Jurkat, Clone E6-1 (cell line): Measurements from ENCODE around the gene PHACTR2.

Source experiments
- DNase-seq: peaks from one replicate; pipeline ENCODE4 v3.0.0-alpha.2; 2011; ENCODE audit warnings: low read depth, low spot score
- H3K4me3 ChIP-seq: 2 replicates; pipeline ENCODE4 v1.5.1; 2011; ENCODE audit warnings: mild to moderate bottlenecking, low read length, control low read depth, moderate library complexity

The PHACTR2 gene

GRCh38 chr6:143673669-143674068, 4.1 kb upstream of the PHACTR2 start:
- H3K4me3 ChIP-seq = no peak overlapping the region
- DNase-seq = no peak

GRCh38 chr6:143674483-143675381, 3.0 kb upstream of the PHACTR2 start:
- H3K4me3 ChIP-seq = no peak overlapping the region
- DNase-seq = no peak

GRCh38 chr6:143675382-143675900, 2.3 kb upstream of the PHACTR2 start:
- H3K4me3 ChIP-seq = no peak overlapping the region
- DNase-seq = no peak

- no peak overlapping the region for H3K4me3 ChIP-seq
- DNase-seq = no peak
Observed at GRCh38 chr6:143675946-143676345, 1.8 kb upstream of the PHACTR2 start.

- no peak overlapping the region for H3K4me3 ChIP-seq
- DNase-seq = no peak
Observed at GRCh38 chr6:143676437-143677045, 1.2 kb upstream of the PHACTR2 start.

- no peak for DNase-seq
- H3K4me3 ChIP-seq = no peak overlapping the region
Observed at GRCh38 chr6:143677577-143677890, 231 bp upstream of the PHACTR2 start.

- H3K4me3 ChIP-seq = no peak overlapping the region
- peak; percentile 35 for DNase-seq
Observed at GRCh38 chr6:143679041-143679440, 1.3 kb downstream of the PHACTR2 start.

GRCh38 chr6:143680141-143680540, 2.4 kb downstream of the PHACTR2 start:
- DNase-seq = no peak
- no peak overlapping the region for H3K4me3 ChIP-seq

- H3K4me3 ChIP-seq = no peak overlapping the region
- DNase-seq = no peak
Observed at GRCh38 chr6:143682805-143683204, 5.0 kb downstream of the PHACTR2 start.

- H3K4me3 ChIP-seq = no peak overlapping the region
- DNase-seq = no peak
Observed at GRCh38 chr6:143684486-143684885, 6.7 kb downstream of the PHACTR2 start.

GRCh38 chr6:143685653-143686052, 7.9 kb downstream of the PHACTR2 start:
- H3K4me3 ChIP-seq = no peak overlapping the region
- no peak for DNase-seq

GRCh38 chr6:143687591-143687990, 9.8 kb downstream of the PHACTR2 start:
- H3K4me3 ChIP-seq = no peak overlapping the region
- DNase-seq = no peak

- no peak for DNase-seq
- no peak overlapping the region for H3K4me3 ChIP-seq
Observed at GRCh38 chr6:143688681-143689080, 10.9 kb downstream of the PHACTR2 start.

GRCh38 chr6:143689852-143690251, 12.1 kb downstream of the PHACTR2 start:
- no peak overlapping the region for H3K4me3 ChIP-seq
- DNase-seq = no peak

GRCh38 chr6:143691155-143691554, 13.4 kb downstream of the PHACTR2 start:
- DNase-seq = no peak
- H3K4me3 ChIP-seq = no peak overlapping the region

GRCh38 chr6:143691900-143692636, 14.3 kb downstream of the PHACTR2 start:
- no peak overlapping the region for H3K4me3 ChIP-seq
- no peak for DNase-seq

- no peak for DNase-seq
- no peak overlapping the region for H3K4me3 ChIP-seq
Observed at GRCh38 chr6:143692696-143693095, 14.9 kb downstream of the PHACTR2 start.

GRCh38 chr6:143694013-143694412, 16.2 kb downstream of the PHACTR2 start:
- DNase-seq = no peak
- no peak overlapping the region for H3K4me3 ChIP-seq

- DNase-seq = no peak
- H3K4me3 ChIP-seq = no peak overlapping the region
Observed at GRCh38 chr6:143694560-143694959, 16.8 kb downstream of the PHACTR2 start.
